Immature natural killer cell (primary cell): Measurements from ENCODE around the gene GABRG3. TPM values are rescaled to one million over a fixed set of nuclear protein-coding genes. Genes with fewer than 3 reads are reported as not detected.
"Not testable (repeated sequence)": the region's sequence is repeated elsewhere in the genome, so short reads cannot be mapped to it uniquely, and the experiment has no call there.

Source experiments
- DNase-seq, 3 donors: peaks; one replicate each; pipeline ENCODE4 v3.0.0; 2022; ENCODE audit warnings: mixed read lengths in 1 of 3
- H3K27ac Mint-ChIP-seq, 6 donors: one replicate each; pipeline ENCODE4 v1.8.0; 2020; ENCODE audit warnings: mixed read lengths in 6 of 6, mild to moderate bottlenecking in 5 of 6, inconsistent platforms in 4 of 6, moderate library complexity in 3 of 6
- H3K27me3 Mint-ChIP-seq, 3 donors: one replicate each; pipeline ENCODE4 v1.8.0; 2020 to 2021; ENCODE audit warnings: low read depth in 3 of 3, mild to moderate bottlenecking in 3 of 3, mixed read lengths in 3 of 3, moderate library complexity in 3 of 3, inconsistent platforms in 1 of 3
- H3K36me3 Mint-ChIP-seq, 3 donors: one replicate each; pipeline ENCODE4 v1.8.0; 2020; ENCODE audit warnings: mixed read lengths in 3 of 3, inconsistent platforms in 2 of 3, mild to moderate bottlenecking in 2 of 3
- H3K4me1 Mint-ChIP-seq, 2 donors: one replicate each; pipeline ENCODE4 v1.8.0; 2020; ENCODE audit warnings: inconsistent platforms in 2 of 2, mild to moderate bottlenecking in 2 of 2, mixed read lengths in 2 of 2, moderate library complexity in 1 of 2
- H3K4me3 Mint-ChIP-seq, 5 donors: one replicate each; pipeline ENCODE4 v1.8.0; 2020; ENCODE audit warnings: mild to moderate bottlenecking in 5 of 5, mixed read lengths in 5 of 5, inconsistent platforms in 3 of 5, moderate library complexity in 3 of 5
- H3K9me3 Mint-ChIP-seq, 6 donors: one replicate each; pipeline ENCODE4 v1.8.0; 2020; ENCODE audit warnings: mild to moderate bottlenecking in 6 of 6, mixed read lengths in 6 of 6, inconsistent platforms in 4 of 6, moderate library complexity in 3 of 6
- polyA plus RNA-seq, 3 donors: library from polyadenylated mRNA; unstranded; fragments of 300-500 nt; fragmentation: Illumina TruSeq; gene quantifications; one replicate each; pipeline ENCODE4 v1.2.3, GENCODE V29; 2021

GABRG3 gene
- polyA plus RNA-seq, 3 donors from 2014 or later, result not detected

- DNase-seq, result no peak
- H3K4me1 Mint-ChIP-seq, result no peaks in the 10 kb centered on the region
- H3K9me3 Mint-ChIP-seq, result peaks cover 2 to 12% (median 10%) of the 10 kb centered on the region in 6 donors
- H3K27me3 Mint-ChIP-seq, result peaks cover 0 to 5% (median 1%) of the 10 kb centered on the region in 3 donors
- H3K27ac Mint-ChIP-seq, result no peak overlapping the region
- no peaks in the 10 kb centered on the region for H3K36me3 Mint-ChIP-seq
- H3K4me3 Mint-ChIP-seq, result no peak overlapping the region
Observed at GRCh38 chr15:26967719-26968269, 3.2 kb upstream of the GABRG3 start.

- Mint-ChIP-seq H3K36me3 (no peaks in the 10 kb centered on the region), H3K9me3 (peaks cover 0 to 10% (median 8%) of the 10 kb centered on the region in 6 donors), H3K27me3 (peaks cover 0 to 5% (median 1%) of the 10 kb centered on the region in 3 donors), H3K4me1 (no peaks in the 10 kb centered on the region), H3K4me3 (no peak overlapping the region), H3K27ac (no peak overlapping the region)
- DNase-seq, result no peak
Observed at GRCh38 chr15:26968806-26969205, 2.2 kb upstream of the GABRG3 start.

GRCh38 chr15:26971271-26972018, 464 bp downstream of the GABRG3 start:
- Mint-ChIP-seq H3K27ac (no peak overlapping the region), H3K4me3 (no peak overlapping the region), H3K36me3 (no peaks in the 10 kb centered on the region), H3K27me3 (peaks cover 0 to 5% (median 1%) of the 10 kb centered on the region in 3 donors), H3K9me3 (peaks cover 4 to 10% (median 8%) of the 10 kb centered on the region in 6 donors), H3K4me1 (no peaks in the 10 kb centered on the region)
- DNase-seq, result no peak

GRCh38 chr15:26972636-26973035, 1.7 kb downstream of the GABRG3 start:
- no peak overlapping the region for H3K27ac Mint-ChIP-seq
- H3K9me3 Mint-ChIP-seq, result peaks cover 3 to 14% (median 8%) of the 10 kb centered on the region in 6 donors
- H3K36me3 Mint-ChIP-seq, result no peaks in the 10 kb centered on the region
- no peak overlapping the region for H3K4me3 Mint-ChIP-seq
- peaks cover 0 to 5% (median 1%) of the 10 kb centered on the region in 3 donors for H3K27me3 Mint-ChIP-seq
- no peak for DNase-seq
- no peaks in the 10 kb centered on the region for H3K4me1 Mint-ChIP-seq

- peaks cover 0 to 5% (median 2%) of the 10 kb centered on the region in 3 donors for H3K27me3 Mint-ChIP-seq
- H3K4me3 Mint-ChIP-seq, result no peak overlapping the region
- no peaks in the 10 kb centered on the region for H3K36me3 Mint-ChIP-seq
- no peak for DNase-seq
- no peak overlapping the region for H3K27ac Mint-ChIP-seq
- H3K4me1 Mint-ChIP-seq, result no peaks in the 10 kb centered on the region
- peaks cover 2 to 11% (median 7%) of the 10 kb centered on the region in 6 donors for H3K9me3 Mint-ChIP-seq
Observed at GRCh38 chr15:26974120-26974780, 3.3 kb downstream of the GABRG3 start.

GRCh38 chr15:26981492-26981891, 10.5 kb downstream of the GABRG3 start:
- no peak overlapping the region for H3K4me3 Mint-ChIP-seq
- H3K27me3 Mint-ChIP-seq, result peaks cover 0 to 3% (median 1%) of the 10 kb centered on the region in 3 donors
- H3K36me3 Mint-ChIP-seq, result no peaks in the 10 kb centered on the region
- peaks cover 2 to 18% (median 9%) of the 10 kb centered on the region in 6 donors for H3K9me3 Mint-ChIP-seq
- no peak overlapping the region for H3K27ac Mint-ChIP-seq
- no peak for DNase-seq
- no peaks in the 10 kb centered on the region for H3K4me1 Mint-ChIP-seq

- H3K27ac Mint-ChIP-seq, result no peak overlapping the region
- H3K9me3 Mint-ChIP-seq, result peaks cover 0 to 17% (median 9%) of the 10 kb centered on the region in 6 donors
- peaks cover 0 to 3% (median 1%) of the 10 kb centered on the region in 3 donors for H3K27me3 Mint-ChIP-seq
- no peak for DNase-seq
- no peaks in the 10 kb centered on the region for H3K4me1 Mint-ChIP-seq
- H3K36me3 Mint-ChIP-seq, result no peaks in the 10 kb centered on the region
- no peak overlapping the region for H3K4me3 Mint-ChIP-seq
Observed at GRCh38 chr15:26983822-26984221, 12.8 kb downstream of the GABRG3 start.

GRCh38 chr15:26985050-26985449, 14.1 kb downstream of the GABRG3 start:
- Mint-ChIP-seq H3K27me3 (peaks cover 0 to 3% (median 0%) of the 10 kb centered on the region in 3 donors), H3K27ac (no peak overlapping the region), H3K4me3 (no peak overlapping the region), H3K9me3 (peaks cover 0 to 17% (median 9%) of the 10 kb centered on the region in 6 donors), H3K36me3 (no peaks in the 10 kb centered on the region), H3K4me1 (no peaks in the 10 kb centered on the region)
- DNase-seq, result no peak

GRCh38 chr15:26996250-26996649, 25.3 kb downstream of the GABRG3 start:
- H3K4me1 Mint-ChIP-seq, result no peaks in the 10 kb centered on the region
- H3K4me3 Mint-ChIP-seq, result no peak overlapping the region
- H3K9me3 Mint-ChIP-seq, result peaks cover 6 to 35% (median 17%) of the 10 kb centered on the region in 6 donors
- H3K27ac Mint-ChIP-seq, result no peak overlapping the region
- DNase-seq, result no peak
- peaks cover 0 to 4% (median 2%) of the 10 kb centered on the region in 3 donors for H3K27me3 Mint-ChIP-seq
- H3K36me3 Mint-ChIP-seq, result no peaks in the 10 kb centered on the region

- H3K4me1 Mint-ChIP-seq, DNase-seq, H3K36me3 Mint-ChIP-seq, H3K27ac Mint-ChIP-seq, H3K27me3 Mint-ChIP-seq, H3K4me3 Mint-ChIP-seq: not testable (repeated sequence)
- H3K9me3 Mint-ChIP-seq, result peaks cover 2 to 21% (median 8%) of the 10 kb centered on the region in 6 donors
Observed at GRCh38 chr15:27003003-27003402, 32.0 kb downstream of the GABRG3 start.

- peaks cover 2 to 20% (median 6%) of the 10 kb centered on the region in 6 donors for H3K9me3 Mint-ChIP-seq
- not testable (repeated sequence) for H3K27ac Mint-ChIP-seq, H3K36me3 Mint-ChIP-seq, DNase-seq, H3K27me3 Mint-ChIP-seq, H3K4me3 Mint-ChIP-seq, H3K4me1 Mint-ChIP-seq
Observed at GRCh38 chr15:27004226-27004625, 33.2 kb downstream of the GABRG3 start.

- Mint-ChIP-seq H3K9me3 (peaks cover 0 to 5% (median 4%) of the 10 kb centered on the region in 6 donors), H3K36me3 (no peaks in the 10 kb centered on the region), H3K4me1 (no peaks in the 10 kb centered on the region), H3K27ac (no peak overlapping the region), H3K27me3 (peaks cover 0 to 3% (median 2%) of the 10 kb centered on the region in 3 donors), H3K4me3 (no peak overlapping the region)
- peak in 1 of 3 donors; percentile 1 for DNase-seq
Observed at GRCh38 chr15:27017168-27017809, 46.3 kb downstream of the GABRG3 start.

- Mint-ChIP-seq H3K27me3 (peaks cover 0 to 2% (median 1%) of the 10 kb centered on the region in 3 donors), H3K4me1 (no peaks in the 10 kb centered on the region), H3K9me3 (peaks cover 0 to 9% (median 2%) of the 10 kb centered on the region in 6 donors), H3K27ac (no peak overlapping the region), H3K36me3 (no peaks in the 10 kb centered on the region), H3K4me3 (no peak overlapping the region)
- no peak for DNase-seq
Observed at GRCh38 chr15:27019687-27020086, 48.7 kb downstream of the GABRG3 start.
